Upper lobe of left lung (tissue), 4 donors: Measurements from ENCODE around the gene CAPN11.
A peak's percentile ranks its signal among the peaks of the same experiment; 100 is the strongest.

Source experiments
- CTCF ChIP-seq, 6 experiments: fragments of 450-650 bp in 4 of 6; fragments of 200-600 bp in 2 of 6; sonication (generic) in 2 of 6; IDR thresholded peaks; one replicate each; pipeline ENCODE4 v1.5.1; 2016 to 2019; ENCODE audit warnings: antibody characterized with exemption in 6 of 6
- POLR2A ChIP-seq, 4 donors: fragments of 450-650 bp; IDR thresholded peaks; one replicate each; pipeline ENCODE4 v1.5.1; 2016 to 2017; ENCODE audit warnings: antibody characterized with exemption in 4 of 4, mild to moderate bottlenecking in 2 of 4
- POLR2AphosphoS5 ChIP-seq, 2 donors: sonication (generic); formaldehyde crosslinking; IDR thresholded peaks; one replicate each; pipeline ENCODE4 v1.5.1; 2017; ENCODE audit warnings: antibody characterized with exemption in 2 of 2

- TF ChIP-seq CTCF (IDR thresholded peaks at IDR 0.05) (peak in 2 of 6 experiments; percentile 6 to 16), POLR2AphosphoS5 (IDR thresholded peaks at IDR 0.05) (peak in 1 of 2 donors; percentile 37), POLR2A (IDR thresholded peaks at IDR 0.05) (peak in 1 of 4 donors; percentile 72)
These were observed 35.1 kb upstream of the CAPN11 start for GRCh38 chr6:44123544-44123943.
